ENCODE data around the gene NMNAT3. TPM values are rescaled to one million over a fixed set of nuclear protein-coding genes. Genes with fewer than 3 reads are reported as not detected.

The NMNAT3 gene
- polyA plus RNA-seq, 1 donor (not counting 4 experiments of a cell fraction or from before 2014, with no cell fraction given): 1.6 TPM

DNA sequence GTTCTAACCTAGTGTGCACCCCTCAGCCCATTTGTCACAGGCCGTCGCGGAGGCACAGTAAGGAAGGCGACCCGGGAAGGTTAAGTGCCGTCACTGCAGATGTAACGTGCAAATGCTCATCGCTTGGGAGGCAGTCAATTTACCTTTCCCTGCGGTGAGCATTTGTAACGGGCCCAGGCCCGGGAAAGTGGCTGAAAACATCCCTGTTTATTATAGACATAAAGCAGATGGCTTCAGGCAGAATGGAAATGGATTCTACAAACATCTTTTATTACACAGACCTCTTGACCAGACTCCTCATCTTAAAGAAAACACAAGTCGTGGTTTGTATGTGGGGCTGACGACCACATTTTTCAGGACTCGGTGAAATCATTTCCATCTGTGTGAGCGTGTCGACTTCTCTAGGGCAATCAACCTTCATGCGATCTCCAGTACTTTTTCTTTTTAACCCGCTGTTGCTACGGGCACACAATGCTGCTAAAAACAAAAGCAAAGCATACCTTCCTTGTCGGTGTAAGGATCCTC is 43.6 kb downstream of the NMNAT3 start:
- no peak for DNase-seq (ENCODE audit: low read depth, low spot score)
- Histone ChIP-seq H3K9me1 (ENCODE audit: control insufficient read depth, extremely low read depth, insufficient read depth, low read length) (no peaks in the 10 kb centered on the region), H3K36me3 (ENCODE audit: control insufficient read depth in 2 of 2, extremely low read depth in 1 of 2, insufficient read depth in 2 of 2, low read length in 2 of 2) (no peaks in the 10 kb centered on the region), H3K27me3 (ENCODE audit: control insufficient read depth, extremely low read depth, insufficient read depth, low read length) (no peaks in the 10 kb centered on the region), H3K9me3 (ENCODE audit: control insufficient read depth, low read depth, low read length) (no peaks in the 10 kb centered on the region), H3K4me1 (ENCODE audit: control insufficient read depth, extremely low read depth, insufficient read depth, low read length) (no peaks in the 10 kb centered on the region), H2AFZ (ENCODE audit: control insufficient read depth, low read length) (no peak overlapping the region), H3K79me2 (ENCODE audit: control insufficient read depth, insufficient read depth, low read length) (no peaks in the 10 kb centered on the region), H3K4me3 (ENCODE audit: control insufficient read depth in 2 of 3, extremely low read depth in 1 of 3, insufficient read depth in 2 of 3, low read depth in 1 of 3, low read length in 3 of 3) (no peak overlapping the region), H3K27ac (ENCODE audit: control insufficient read depth, insufficient read depth, low read length) (no peak overlapping the region), H4K20me1 (ENCODE audit: control insufficient read depth, extremely low read depth, insufficient read depth, low read length) (no peaks in the 10 kb centered on the region), H3K4me2 (ENCODE audit: control insufficient read depth, extremely low read depth, insufficient read depth, low read depth, low read length) (no peak overlapping the region), H3K9ac (ENCODE audit: control insufficient read depth, extremely low read depth, insufficient read depth, low read length) (no peak overlapping the region)
- TF ChIP-seq EZH2 (IDR thresholded peaks at IDR 0.05; ENCODE audit: low read length): no peak
- TF ChIP-seq, protein P1, sequence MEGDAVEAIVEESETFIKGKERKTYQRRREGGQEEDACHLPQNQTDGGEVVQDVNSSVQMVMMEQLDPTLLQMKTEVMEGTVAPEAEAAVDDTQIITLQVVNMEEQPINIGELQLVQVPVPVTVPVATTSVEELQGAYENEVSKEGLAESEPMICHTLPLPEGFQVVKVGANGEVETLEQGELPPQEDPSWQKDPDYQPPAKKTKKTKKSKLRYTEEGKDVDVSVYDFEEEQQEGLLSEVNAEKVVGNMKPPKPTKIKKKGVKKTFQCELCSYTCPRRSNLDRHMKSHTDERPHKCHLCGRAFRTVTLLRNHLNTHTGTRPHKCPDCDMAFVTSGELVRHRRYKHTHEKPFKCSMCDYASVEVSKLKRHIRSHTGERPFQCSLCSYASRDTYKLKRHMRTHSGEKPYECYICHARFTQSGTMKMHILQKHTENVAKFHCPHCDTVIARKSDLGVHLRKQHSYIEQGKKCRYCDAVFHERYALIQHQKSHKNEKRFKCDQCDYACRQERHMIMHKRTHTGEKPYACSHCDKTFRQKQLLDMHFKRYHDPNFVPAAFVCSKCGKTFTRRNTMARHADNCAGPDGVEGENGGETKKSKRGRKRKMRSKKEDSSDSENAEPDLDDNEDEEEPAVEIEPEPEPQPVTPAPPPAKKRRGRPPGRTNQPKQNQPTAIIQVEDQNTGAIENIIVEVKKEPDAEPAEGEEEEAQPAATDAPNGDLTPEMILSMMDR (optimal IDR thresholded peaks at IDR 0.05 in 1 of 3, IDR thresholded peaks at IDR 0.05 in 1 of 3, conservative IDR thresholded peaks at IDR 0.05 in 1 of 3; ENCODE audit: extremely low read depth in 1 of 3, insufficient read depth in 2 of 3, low read length in 3 of 3): no peak
- no peak for FAIRE-seq
- dilution Hi-C loops (cut with MboI; ENCODE audit: extremely low pct_ligation_motif_present, low sequenced_read_pairs): no loop called here

DNA sequence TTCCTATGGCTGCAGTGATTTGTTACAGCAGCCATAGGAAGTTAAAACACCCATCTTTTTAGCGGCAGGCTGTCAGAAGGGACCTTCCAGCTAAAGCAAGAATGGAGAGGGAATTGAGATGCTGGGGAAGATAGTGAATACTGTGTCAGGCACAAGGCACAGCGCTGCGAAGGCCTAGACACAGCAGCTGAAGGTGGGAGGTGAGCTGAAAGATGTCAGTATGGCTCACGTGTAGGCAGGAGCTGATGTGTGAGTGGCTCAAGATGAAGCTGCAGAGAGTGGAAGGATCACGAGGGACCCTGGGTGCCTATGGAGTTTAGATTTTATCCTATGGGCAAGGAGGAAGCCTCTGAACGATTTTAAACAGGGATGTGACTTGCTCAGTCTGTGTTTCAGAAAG is 44.3 kb downstream of the NMNAT3 start:
- no peak overlapping the region for H3K4me2 ChIP-seq (ENCODE audit: control insufficient read depth, extremely low read depth, insufficient read depth, low read depth, low read length)
- H2AFZ ChIP-seq (ENCODE audit: control insufficient read depth, low read length): no peak overlapping the region
- H3K9me1 ChIP-seq (ENCODE audit: control insufficient read depth, extremely low read depth, insufficient read depth, low read length): no peaks in the 10 kb centered on the region
- DNase-seq (ENCODE audit: low read depth, low spot score) (no peak), FAIRE-seq (no peak)
- dilution Hi-C loops (cut with MboI; ENCODE audit: extremely low pct_ligation_motif_present, low sequenced_read_pairs): no loop called here
- H3K9me3 ChIP-seq (ENCODE audit: control insufficient read depth, low read depth, low read length): no peaks in the 10 kb centered on the region
- H3K36me3 ChIP-seq (ENCODE audit: control insufficient read depth in 2 of 2, extremely low read depth in 1 of 2, insufficient read depth in 2 of 2, low read length in 2 of 2): no peaks in the 10 kb centered on the region
- no peak overlapping the region for H3K4me3 ChIP-seq (ENCODE audit: control insufficient read depth in 2 of 3, extremely low read depth in 1 of 3, insufficient read depth in 2 of 3, low read depth in 1 of 3, low read length in 3 of 3)
- no peak overlapping the region for H3K27ac ChIP-seq (ENCODE audit: control insufficient read depth, insufficient read depth, low read length)
- no peak for TF ChIP-seq EZH2 (IDR thresholded peaks at IDR 0.05; ENCODE audit: low read length)
- TF ChIP-seq, protein P1 (optimal IDR thresholded peaks at IDR 0.05 in 1 of 3, IDR thresholded peaks at IDR 0.05 in 1 of 3, conservative IDR thresholded peaks at IDR 0.05 in 1 of 3; ENCODE audit: extremely low read depth in 1 of 3, insufficient read depth in 2 of 3, low read length in 3 of 3): no peak
- no peak overlapping the region for H3K9ac ChIP-seq (ENCODE audit: control insufficient read depth, extremely low read depth, insufficient read depth, low read length)
- no peaks in the 10 kb centered on the region for H3K79me2 ChIP-seq (ENCODE audit: control insufficient read depth, insufficient read depth, low read length)
- no peaks in the 10 kb centered on the region for H3K27me3 ChIP-seq (ENCODE audit: control insufficient read depth, extremely low read depth, insufficient read depth, low read length)
- H3K4me1 ChIP-seq (ENCODE audit: control insufficient read depth, extremely low read depth, insufficient read depth, low read length): peaks cover 3% of the 10 kb centered on the region
- no peaks in the 10 kb centered on the region for H4K20me1 ChIP-seq (ENCODE audit: control insufficient read depth, extremely low read depth, insufficient read depth, low read length)

Measured in keratinocyte (primary cell).